GM18499 (cell line): ENCODE measurements around the gene ANGPTL8.

ENCODE experiments used
- ATAC-seq: cut with Tn5 transposase; IDR thresholded peaks from one replicate; pipeline ENCODE4 v1.9.1; 2021; ENCODE audit warnings: moderate number of reproducible peaks; ENCODE audit not compliant: insufficient read depth, unreplicated experiment

The ANGPTL8 gene

DNA sequence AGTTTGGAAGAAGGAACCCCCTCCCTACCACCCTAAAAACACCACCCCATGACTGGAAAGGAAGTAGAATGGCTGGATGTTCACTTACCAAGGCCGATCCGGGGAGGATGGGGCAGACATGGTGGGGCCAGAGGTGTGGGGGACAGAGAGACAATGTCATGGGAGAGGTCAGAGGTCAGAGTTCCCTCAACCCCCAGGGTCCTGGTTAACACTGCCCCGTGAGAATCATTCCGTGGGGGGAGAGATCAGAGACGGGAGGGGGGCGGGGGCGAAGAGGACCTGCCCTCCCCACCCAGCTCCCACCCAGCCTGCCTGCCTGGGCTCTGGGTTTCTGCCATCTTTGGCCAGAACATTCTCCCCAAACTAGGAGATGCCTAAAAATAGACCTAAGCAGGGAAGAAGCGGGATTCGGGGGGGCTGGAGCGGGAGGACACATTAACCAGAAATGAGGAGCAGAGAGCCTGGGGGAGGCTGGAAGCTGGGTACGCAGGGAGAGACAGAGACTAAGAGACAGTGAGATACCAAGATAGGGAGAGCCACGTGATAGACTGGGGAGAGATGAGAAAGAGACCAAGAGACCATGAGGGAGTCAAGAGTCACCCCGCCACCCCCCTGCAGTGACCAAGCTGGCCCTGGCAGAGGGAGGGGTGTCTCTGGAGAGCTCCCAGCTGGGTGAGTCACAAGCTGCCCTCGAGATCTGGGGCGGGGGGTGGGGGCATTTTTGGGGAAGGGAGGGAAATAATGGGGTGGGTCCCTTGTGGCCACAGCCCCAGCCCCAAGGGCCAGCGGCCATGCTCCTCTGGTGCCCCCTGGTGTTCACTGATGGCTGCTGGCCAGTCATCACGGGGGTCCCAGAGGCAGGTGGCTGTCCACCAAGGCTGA is 36.0 kb upstream of the ANGPTL8 start:
- ATAC-seq, result no peak

DNA sequence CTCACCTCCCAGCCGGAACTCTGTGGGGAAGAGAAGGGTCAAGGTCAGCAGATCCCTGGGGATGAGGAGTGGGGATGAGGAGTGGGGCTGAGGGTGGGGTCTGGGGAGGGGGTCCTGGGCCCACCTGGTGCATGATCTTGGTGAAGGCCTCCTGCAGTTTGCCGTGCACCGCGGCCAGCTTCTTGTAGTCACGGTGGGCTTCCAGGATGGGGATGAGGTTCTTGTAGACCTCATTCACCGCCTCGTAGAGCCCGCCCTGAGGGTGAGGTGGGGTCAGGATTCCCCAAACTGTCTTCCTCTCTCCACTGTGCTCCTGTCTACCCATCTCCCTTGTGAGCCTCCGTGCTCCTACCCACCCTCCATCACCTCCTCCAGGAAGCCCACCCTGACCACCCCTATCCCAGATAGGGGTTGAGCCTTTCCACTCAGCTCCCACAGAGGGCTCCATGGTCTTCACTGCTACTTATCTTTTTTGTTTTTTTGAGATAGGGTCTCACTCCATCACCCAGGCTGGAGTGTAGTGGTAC is 35.3 kb upstream of the ANGPTL8 start:
- no peak for ATAC-seq

- no peak for ATAC-seq
These were observed 34.5 kb upstream of the ANGPTL8 start for GRCh38 chr19:11204943-11205349.

GRCh38 chr19:11205939-11206570 is 33.4 kb upstream of the ANGPTL8 start:
- ATAC-seq, result no peak

DNA sequence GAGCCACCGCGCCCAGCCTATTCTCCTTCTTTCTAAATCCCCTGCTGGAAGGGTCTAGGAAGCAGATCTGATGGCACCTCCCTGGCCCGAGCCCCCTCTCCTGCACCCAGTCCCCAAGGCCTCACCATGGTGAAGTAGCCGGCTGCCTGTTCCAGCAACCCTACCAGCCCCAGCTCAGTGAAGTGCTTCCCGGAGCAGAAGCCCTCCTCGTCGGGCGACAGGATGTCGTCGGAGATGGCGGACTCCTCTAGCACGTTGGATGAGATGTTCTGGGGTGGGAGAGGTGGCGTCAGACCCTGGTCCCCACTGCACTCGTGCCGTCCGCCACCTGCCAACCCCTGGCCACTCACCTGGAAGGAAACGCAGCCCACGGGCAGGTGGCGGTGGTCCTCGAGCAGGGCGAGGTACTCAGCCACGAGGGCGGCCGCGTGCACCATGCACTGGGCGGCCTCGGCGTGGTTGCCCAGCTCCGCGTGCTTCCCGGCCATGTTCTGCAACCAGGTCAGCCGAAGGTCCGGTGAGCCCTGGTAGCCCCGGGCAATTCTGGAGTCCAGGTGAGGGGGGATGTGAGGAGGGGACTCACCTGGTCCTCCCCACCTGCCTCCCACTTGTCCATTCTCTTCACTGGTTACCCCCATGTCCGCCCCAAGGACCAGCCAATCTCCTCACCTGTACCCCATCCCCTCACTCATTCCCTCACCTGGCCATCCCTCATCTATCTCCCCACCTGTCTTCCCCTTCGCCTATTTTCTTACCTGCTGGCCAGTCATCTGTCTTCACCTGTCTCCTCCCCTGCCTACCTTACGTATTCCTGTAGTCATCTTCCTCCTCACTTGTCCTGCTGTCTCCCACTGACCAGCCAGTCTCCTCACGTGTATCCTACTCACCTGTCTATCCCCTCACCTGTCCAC is 30.6 kb upstream of the ANGPTL8 start:
- ATAC-seq, result no peak

GRCh38 chr19:11209839-11210655 is 29.4 kb upstream of the ANGPTL8 start:
- ATAC-seq, result no peak

DNA sequence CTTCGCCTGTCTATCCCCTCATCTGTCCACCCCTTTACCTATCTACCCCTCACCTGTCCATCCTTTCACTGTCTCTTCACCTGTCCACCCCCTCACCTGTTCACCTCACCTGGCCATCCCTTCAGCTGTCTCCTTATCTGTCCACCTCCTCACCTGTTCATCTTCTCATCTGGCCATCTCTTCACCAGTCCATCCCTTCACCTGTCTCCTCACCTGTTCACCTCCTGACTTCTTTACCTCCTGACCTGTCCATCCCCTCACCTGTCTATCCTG is 28.8 kb upstream of the ANGPTL8 start:
- no peak for ATAC-seq

- no peak for ATAC-seq
These were observed 25.0 kb upstream of the ANGPTL8 start for GRCh38 chr19:11214387-11214786.

DNA sequence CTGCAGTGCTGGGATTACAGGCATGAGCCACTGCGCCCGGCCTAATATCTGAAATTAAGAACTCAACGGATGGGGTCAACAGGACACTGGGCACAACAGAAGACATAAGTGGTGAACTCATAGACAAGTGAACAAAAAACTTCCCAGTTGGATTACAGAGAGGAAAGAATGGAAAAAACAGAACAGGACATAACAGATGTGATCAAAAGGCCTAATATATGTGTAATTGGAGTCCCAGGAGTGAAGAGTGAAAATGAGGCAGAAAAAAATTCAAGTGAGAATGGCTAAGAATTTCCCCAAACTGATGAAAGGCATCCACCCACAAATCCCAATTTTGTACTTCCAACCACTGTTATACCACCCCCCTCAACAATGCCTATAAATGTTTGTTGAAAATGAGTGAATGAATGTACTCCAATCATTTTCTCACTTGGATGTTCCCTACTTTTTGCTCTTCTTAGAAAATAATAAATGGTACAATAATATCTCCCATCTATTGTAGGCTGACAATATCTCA is 18.3 kb upstream of the ANGPTL8 start:
- no peak for ATAC-seq

- no peak for ATAC-seq
These were observed 16.2 kb upstream of the ANGPTL8 start for GRCh38 chr19:11223200-11223599.

DNA sequence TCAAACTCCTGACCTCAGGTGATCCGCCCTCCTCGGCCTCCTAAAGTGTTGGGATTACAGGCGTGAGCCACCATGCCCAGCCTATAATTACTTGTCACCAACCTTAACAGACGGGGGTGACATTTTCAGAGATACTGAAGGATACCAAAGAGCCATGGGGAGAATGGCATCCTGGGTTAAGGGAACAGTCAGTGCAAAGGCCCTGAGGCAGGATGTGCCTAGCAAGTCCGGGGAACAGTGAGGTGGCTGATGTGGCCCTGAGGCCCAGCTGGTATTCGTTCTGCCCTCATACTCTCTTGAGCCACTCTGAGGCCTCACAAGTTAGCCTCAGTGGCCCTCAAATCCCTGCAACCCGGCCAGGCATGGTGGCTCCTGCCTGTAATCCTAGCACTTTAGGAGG is 15.0 kb upstream of the ANGPTL8 start:
- ATAC-seq, result no peak

DNA sequence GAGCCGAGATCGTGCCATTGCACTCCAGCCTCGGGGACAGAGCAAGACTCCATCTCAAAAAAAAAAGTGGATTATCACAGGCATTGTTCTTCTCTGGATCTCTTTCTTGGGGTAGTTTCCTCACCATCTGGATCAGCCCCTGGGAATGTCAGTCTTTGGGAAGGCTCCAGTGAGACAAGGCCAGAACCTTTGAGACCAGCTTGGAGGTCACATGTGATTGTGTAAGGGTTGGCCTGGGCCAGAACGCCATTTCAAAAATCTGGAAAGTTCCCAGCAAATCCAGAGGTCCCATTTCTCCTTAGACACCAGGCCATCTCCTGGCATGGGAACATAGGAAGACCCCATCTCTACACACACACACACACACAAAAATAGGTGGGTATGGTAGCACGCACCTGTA is 14.2 kb upstream of the ANGPTL8 start:
- ATAC-seq, result no peak

GRCh38 chr19:11225815-11226214 is 13.6 kb upstream of the ANGPTL8 start:
- no peak for ATAC-seq

DNA sequence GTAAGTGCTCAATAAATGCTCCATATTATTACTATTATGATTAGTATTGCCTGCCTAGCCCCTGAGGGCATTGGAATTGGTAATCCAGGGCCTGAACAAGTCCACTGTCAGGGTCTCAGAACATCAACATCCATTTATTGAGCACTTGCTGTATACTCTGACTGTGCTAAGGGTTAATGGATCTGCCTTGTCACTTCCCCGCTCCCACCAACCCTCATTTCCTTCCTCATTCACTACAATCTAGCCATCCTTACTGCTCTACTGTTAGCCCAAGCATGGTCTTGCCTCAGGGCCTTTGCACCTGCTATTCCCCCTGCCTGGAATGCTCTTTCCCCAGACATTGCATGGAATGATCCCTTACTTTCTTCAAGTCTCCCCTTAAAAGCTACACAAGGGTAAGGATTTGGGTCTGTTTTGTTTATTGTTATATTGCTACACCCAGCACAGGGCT is 12.7 kb upstream of the ANGPTL8 start:
- no peak for ATAC-seq

GRCh38 chr19:11227195-11227886 is 12.1 kb upstream of the ANGPTL8 start:
- ATAC-seq, result no peak

- no peak for ATAC-seq
These were observed 8.6 kb upstream of the ANGPTL8 start for GRCh38 chr19:11230621-11231386.

DNA sequence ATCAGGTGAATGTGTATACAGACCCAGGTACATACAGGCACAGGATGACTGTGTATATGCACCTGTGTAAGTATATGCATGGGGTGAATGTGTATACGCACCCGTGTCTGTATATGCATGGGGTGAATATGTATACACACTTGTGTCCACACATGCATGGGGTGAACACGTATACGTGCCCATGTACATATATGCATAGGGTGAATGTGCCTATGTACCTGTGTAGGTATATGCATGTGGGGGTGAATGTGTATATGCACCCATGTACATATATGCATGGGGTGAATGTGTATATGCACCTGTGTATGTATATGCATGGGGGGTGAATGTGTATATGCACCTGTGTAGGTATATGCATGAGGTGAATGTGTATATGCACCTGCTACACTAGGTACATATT is 6.9 kb upstream of the ANGPTL8 start:
- no peak for ATAC-seq

DNA sequence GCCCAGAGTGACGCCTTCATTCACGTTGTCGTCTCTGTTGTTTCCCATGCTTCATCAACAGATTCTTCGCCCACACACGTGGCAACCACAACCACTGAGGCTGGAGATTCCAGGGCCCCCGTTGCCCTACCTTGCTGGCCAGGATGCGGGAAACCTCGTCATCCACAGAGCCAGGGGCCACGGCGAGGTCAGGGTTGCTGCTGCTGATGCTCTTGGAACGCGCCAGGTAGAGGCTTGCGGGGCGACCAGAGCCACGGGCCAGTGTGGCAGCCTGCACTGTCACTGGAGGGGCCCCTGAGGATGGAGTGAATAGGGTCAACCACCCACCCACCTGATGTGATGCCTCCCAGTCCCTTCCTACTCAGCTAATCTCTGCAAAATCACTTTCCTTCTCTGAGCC is 6.3 kb upstream of the ANGPTL8 start:
- no peak for ATAC-seq
